Common myeloid progenitor, CD34-positive (primary cell): ENCODE measurements around the gene TRIP10.
"Not testable (repeated sequence)": the region's sequence is repeated elsewhere in the genome, so short reads cannot be mapped to it uniquely, and the experiment has no call there.

Experiments used
- CTCF ChIA-PET: fragments of 350-600 bp; sonication (Branson Sonifier 250); formaldehyde crosslinking; loops from one replicate; lab custom pipeline; 2021; ENCODE audit warnings: antibody characterized with exemption; lab: Charles Lee
- POLR2A ChIA-PET: fragments of 350-600 bp; sonication (Branson Sonifier 250); formaldehyde crosslinking; loops from one replicate; lab custom pipeline; 2021; ENCODE audit warnings: antibody characterized with exemption; lab: Charles Lee
- DNase-seq, 3 donors: peaks; one replicate each; pipeline versions ENCODE4 v3.0.0 to v3.0.0-alpha.2; 2013
- H3K27ac ChIP-seq, 2 experiments: 1 replicate in 1 of 2; 2 replicates in 1 of 2; pipeline ENCODE4 v1.7.0; 2013; ENCODE audit warnings: inconsistent platforms in 2 of 2, low read length in 2 of 2, mild to moderate bottlenecking in 2 of 2, low read depth in 1 of 2, moderate library complexity in 1 of 2; ENCODE audit not compliant: severe bottlenecking in 2 of 2, insufficient read depth in 1 of 2, poor library complexity in 1 of 2
- H3K27me3 ChIP-seq, 5 experiments: replicated peaks in 2 of 5; 1 replicate in 3 of 5; 2 replicates in 2 of 5; pipeline versions ENCODE4 v1.6.1 to v1.7.0; 2013; ENCODE audit warnings: low read length in 4 of 5, mild to moderate bottlenecking in 2 of 5, moderate library complexity in 2 of 5, inconsistent platforms in 1 of 5; ENCODE audit not compliant: insufficient read depth in 5 of 5, control insufficient read depth in 4 of 5
- H3K36me3 ChIP-seq, 4 experiments: 1 replicate in 2 of 4; 2 replicates in 2 of 4; pipeline versions ENCODE4 v1.6.1 to v1.7.0; 2013; ENCODE audit warnings: low read length in 3 of 4, control low read depth in 1 of 4, mild to moderate bottlenecking in 1 of 4; ENCODE audit not compliant: control insufficient read depth in 4 of 4, insufficient read depth in 4 of 4
- H3K4me1 ChIP-seq, 4 experiments: 1 replicate in 3 of 4; 2 replicates in 1 of 4; pipeline versions ENCODE4 v1.6.1 to v1.7.1; 2013; ENCODE audit warnings: low read length in 3 of 4, mild to moderate bottlenecking in 3 of 4, control low read depth in 1 of 4, inconsistent platforms in 1 of 4, moderate library complexity in 1 of 4; ENCODE audit not compliant: control insufficient read depth in 4 of 4, insufficient read depth in 4 of 4; ENCODE audit errors: control extremely low read depth in 1 of 4
- H3K4me3 ChIP-seq, 7 experiments: 1 replicate in 4 of 7; 2 replicates in 3 of 7; pipeline versions ENCODE4 v1.5.1 to v1.7.0; 2013; ENCODE audit warnings: mild to moderate bottlenecking in 7 of 7, low read length in 6 of 7, moderate library complexity in 6 of 7, inconsistent platforms in 2 of 7, low read depth in 2 of 7, control low read depth in 1 of 7; ENCODE audit not compliant: insufficient read depth in 4 of 7, control insufficient read depth in 1 of 7; ENCODE audit errors: extremely low read depth in 1 of 7
- H3K9me3 ChIP-seq, 5 experiments: 1 replicate in 4 of 5; 2 replicates in 1 of 5; pipeline versions ENCODE4 v1.6.1 to v1.7.1; 2013; ENCODE audit warnings: low read length in 4 of 5, mild to moderate bottlenecking in 2 of 5, inconsistent platforms in 1 of 5, low read depth in 1 of 5, moderate library complexity in 1 of 5; ENCODE audit not compliant: control insufficient read depth in 4 of 5, insufficient read depth in 2 of 5; ENCODE audit errors: control extremely low read depth in 1 of 5
- WGBS: methylation state at CpG from one replicate; pipeline ENCODE4 v1.1.5; 2013; ENCODE audit not compliant: insufficient coverage; 5-methylcytosine and 5-hydroxymethylcytosine counted together

TRIP10 gene

DNA sequence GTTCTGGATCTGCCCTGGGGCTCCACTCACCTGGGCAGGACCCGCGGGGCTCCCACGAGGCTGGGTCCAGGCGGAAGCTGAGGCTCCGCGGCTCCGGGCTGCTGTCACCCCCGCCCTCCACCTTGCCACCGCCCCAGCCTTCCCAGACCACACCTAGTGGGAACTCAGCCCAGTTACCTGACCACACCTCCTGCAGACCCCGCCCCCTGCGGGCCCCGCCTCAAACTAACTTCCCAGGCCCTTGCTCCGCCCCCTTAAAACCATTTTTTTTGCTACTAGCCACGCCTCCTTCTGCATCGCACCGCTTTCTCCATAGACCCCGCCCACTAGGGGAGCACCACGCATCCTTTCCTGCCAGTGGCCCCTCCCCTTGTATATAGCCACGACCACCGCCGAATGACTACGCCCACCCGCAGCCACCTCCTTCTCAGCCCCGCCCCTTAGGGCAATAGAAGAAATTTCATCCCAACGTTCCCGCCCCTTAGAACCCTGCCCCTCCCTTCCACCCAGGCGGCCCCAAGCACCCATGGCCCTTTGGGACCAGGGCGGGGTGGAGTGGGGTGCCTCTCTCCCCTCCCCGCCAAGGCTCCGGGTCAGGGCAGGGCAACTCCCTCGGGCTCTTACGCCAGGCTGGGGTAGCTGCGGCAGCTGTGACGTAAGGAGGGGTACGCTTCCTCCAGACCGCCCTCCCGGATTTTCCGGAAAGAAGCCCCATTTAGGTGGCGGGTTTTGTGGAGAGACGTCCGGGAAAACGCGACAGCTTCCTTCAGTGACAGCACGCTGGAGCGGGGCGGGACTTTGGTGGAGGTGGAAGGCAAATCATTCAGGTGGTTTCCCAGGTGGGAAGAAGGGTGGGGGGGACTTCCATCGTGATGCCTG lies 28.1 kb downstream of the TRIP10 start, which contains the start of gene SH2D3A:
SH2D3A (minus strand) TSS at position 79 of the 879 bp plus-strand sequence. CDS start 3,687 bp downstream, outside the sequence.
- POLR2A ChIA-PET = interaction anchor here (0.5 to 1.2 kb wide), 3 partner anchors 34 to 95 kb away, joined by 3 to 7 read pairs (median 3); no protein-coding TSS in a partner anchor
- peak within 1 kb of the TSS in 1 of 2 experiments; percentile 51 for H3K27ac ChIP-seq
- DNase-seq = peak; percentile 94 to 96 (median 96)
- no peaks in the 10 kb centered on the region for H3K27me3 ChIP-seq
- peaks cover 2 to 26% (median 21%) of the 10 kb centered on the region in 4 experiments for H3K4me1 ChIP-seq
- H3K36me3 ChIP-seq = no peaks in the 10 kb centered on the region
- WGBS = 2% methylated on average over 34 of the region's 47 CpGs
- no peaks in the 10 kb centered on the region for H3K9me3 ChIP-seq
- peak within 1 kb of the TSS; percentile 34 to 93 (median 76) for H3K4me3 ChIP-seq
- CTCF ChIA-PET = interaction anchor here (1.2 to 9.5 kb wide), 3 partner anchors 13 to 35 kb away, joined by 3 to 92 read pairs (median 6); no protein-coding TSS in a partner anchor

DNA sequence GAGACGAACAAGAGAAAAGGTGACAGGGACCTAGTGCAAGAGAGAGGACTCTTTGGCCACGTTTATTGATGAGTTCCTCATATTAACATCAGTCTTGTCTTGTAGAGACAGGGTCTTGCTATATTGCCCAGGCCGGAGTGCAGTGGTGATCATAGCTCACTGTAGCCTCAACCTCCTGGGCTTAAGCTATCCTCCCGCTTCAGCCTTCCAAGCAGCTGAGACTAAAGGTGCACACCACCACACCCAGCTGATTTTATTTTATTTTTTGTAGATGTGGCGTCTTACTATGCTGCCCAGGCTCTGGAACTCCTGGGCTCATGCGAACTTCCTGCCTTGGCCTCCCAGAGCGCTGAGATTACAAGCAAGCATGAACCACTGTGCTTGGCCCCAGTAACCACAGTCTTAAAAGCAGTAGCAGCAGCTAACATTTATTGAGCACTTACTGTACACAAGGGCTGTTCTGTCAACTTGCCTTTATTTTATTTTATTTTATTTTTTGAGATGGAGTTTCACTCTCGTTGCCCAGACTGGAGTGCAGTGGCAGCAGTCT lies 28.8 kb downstream of the TRIP10 start:
- H3K9me3 ChIP-seq = no peaks in the 10 kb centered on the region
- no peak for DNase-seq
- H3K27ac ChIP-seq = no peak overlapping the region
- no peaks in the 10 kb centered on the region for H3K36me3 ChIP-seq
- no peaks in the 10 kb centered on the region for H3K27me3 ChIP-seq
- 66% methylated on average over 6 of the region's 8 CpGs for WGBS
- H3K4me3 ChIP-seq = peak overlapping the region; percentile 13 to 93 (median 76)
- ChIA-PET CTCF (interaction anchor here (0.5 to 9.5 kb wide), 7 partner anchors 30 to 206 kb away, joined by 3 to 92 read pairs (median 4); partner anchors contain the start of gene GPR108), POLR2A (interaction anchor here (1.1 kb wide), 1 partner anchor 33 kb away, joined by 3 read pairs; no protein-coding TSS in a partner anchor)
- H3K4me1 ChIP-seq = peaks cover 2 to 33% (median 25%) of the 10 kb centered on the region in 4 experiments

DNA sequence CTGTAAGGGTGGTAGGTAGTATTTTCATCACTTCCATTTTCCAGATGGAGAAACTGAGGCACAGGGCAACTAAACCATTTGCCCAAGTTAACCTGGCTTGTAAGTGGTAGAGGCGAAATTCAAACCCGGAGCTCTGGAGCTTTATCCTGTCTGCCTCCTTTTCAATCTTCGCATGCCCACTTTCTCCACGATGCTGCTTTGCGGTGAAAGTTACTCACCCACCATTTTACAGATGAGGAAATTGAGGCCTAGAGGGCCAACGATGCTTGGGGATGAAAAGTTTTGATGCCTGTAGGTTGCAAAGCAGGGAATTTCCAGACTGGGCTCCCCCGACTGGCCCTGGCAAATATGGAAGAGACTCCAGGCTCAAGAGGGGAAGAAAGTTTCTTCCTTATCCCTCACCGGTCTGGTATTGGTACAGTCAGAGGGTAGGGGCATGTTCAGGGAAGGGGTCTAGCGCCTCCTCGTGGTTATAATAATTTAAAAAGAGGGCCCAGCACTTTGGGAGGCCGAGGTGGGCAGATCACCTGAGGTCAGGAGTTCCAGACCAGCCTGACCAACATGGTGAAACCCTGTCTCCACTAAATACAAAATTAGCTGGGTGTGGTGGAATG lies 29.6 kb downstream of the TRIP10 start:
- POLR2A ChIA-PET = no interaction called here
- H3K4me3 ChIP-seq = no peak overlapping the region
- CTCF ChIA-PET = interaction anchor here (0.5 to 9.5 kb wide), 10 partner anchors 21 to 643 kb away, joined by 3 to 92 read pairs (median 3); partner anchors contain the start of gene GPR108
- H3K27ac ChIP-seq = no peak overlapping the region
- H3K9me3 ChIP-seq = no peaks in the 10 kb centered on the region
- no peaks in the 10 kb centered on the region for H3K27me3 ChIP-seq
- H3K4me1 ChIP-seq = peaks cover 2 to 39% (median 31%) of the 10 kb centered on the region in 4 experiments
- no peaks in the 10 kb centered on the region for H3K36me3 ChIP-seq
- peak in 2 of 3 donors; percentile 33 to 40 for DNase-seq
- WGBS = 83% methylated on average over 10 of the region's 11 CpGs

DNA sequence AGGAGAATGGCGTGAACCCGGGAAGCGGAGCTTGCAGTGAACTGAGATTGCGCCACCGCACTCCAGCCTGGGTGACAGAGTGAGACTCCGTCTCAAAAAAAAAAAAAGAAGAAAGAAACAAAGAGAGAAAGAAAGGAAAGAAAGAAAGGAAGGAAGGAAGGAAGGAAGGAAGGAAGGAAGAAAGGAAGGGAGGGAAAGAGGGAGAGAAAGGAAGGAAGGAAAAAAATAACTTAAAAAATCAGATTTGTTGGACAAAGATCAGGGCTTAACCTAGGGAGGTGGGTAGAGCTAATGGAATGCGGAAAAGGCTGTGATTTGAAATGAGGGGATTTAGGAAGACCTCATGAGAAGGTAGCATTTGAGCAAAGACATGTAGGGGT lies 32.2 kb downstream of the TRIP10 start:
- peaks cover 4 to 43% (median 37%) of the 10 kb centered on the region in 4 experiments for H3K4me1 ChIP-seq
- not testable (repeated sequence) for H3K27me3 ChIP-seq, H3K9me3 ChIP-seq, DNase-seq
- peak overlapping the region in 1 of 7 experiments; percentile 98 for H3K4me3 ChIP-seq
- CTCF ChIA-PET = interaction anchor here (0.6 to 9.5 kb wide), 12 partner anchors 10 to 254 kb away, joined by 4 to 92 read pairs (median 6); partner anchors contain the start of gene GPR108
- POLR2A ChIA-PET = interaction anchor here (1.0 to 4.3 kb wide), 3 partner anchors 31 to 255 kb away, joined by 3 to 65 read pairs (median 5); no protein-coding TSS in a partner anchor
- peaks cover 0 to 13% (median 6%) of the 10 kb centered on the region in 4 experiments for H3K36me3 ChIP-seq
- 96% methylated on average over 6 of the region's 7 CpGs for WGBS
- peak overlapping the region in 1 of 2 experiments; percentile 90 for H3K27ac ChIP-seq

DNA sequence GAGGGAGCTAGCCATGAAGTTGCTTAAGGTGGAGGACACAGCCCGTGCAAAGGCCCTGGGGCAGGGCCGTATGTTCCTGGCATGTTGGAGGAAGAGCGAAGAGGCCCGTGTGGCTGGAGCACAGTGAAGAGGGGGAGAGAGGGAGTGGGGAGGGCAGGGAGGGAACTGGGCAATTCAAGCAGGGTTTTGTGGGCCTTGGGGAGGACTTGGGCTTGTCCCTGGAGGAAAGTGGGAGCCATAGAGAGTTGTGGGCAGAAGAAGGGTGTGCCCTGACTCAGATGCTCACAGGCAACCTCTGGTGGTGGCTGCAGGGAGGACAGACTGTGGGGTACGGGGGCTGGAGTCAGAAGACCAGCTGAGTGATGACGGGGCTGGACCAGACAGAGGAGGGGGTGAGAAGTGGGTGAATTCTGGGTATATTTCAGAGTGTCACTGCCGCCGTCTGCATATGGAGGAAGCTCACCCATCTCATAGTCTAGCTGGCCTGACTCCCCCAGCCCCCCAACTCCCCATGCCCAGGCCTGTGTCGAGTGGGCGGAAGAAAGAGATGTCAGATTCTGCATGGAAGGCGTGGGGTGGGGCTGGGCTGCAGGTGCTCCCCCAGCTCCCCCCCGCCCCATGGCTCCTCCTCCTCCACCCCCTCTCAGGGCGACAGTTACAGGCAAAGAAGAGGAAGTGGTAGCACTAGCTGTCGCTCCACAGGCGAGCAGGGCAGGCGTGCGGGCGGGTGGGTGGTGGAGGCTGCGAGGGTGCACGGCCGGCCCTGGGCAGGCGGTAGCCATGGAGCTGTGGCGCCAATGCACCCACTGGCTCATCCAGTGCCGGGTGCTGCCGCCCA lies 32.8 kb downstream of the TRIP10 start, which contains the start of gene VAV1:
VAV1 (plus strand) TSS at position 681 of the 838 bp plus-strand sequence; CDS start at position 781, 100 bp downstream.
- H3K4me3 ChIP-seq = peak within 1 kb of the TSS; percentile 89 to 99 (median 93)
- no peaks in the 10 kb centered on the region for H3K9me3 ChIP-seq
- peaks cover 4 to 37% (median 31%) of the 10 kb centered on the region in 4 experiments for H3K4me1 ChIP-seq
- H3K27me3 ChIP-seq = no peaks in the 10 kb centered on the region
- peak within 1 kb of the TSS; percentile 75 to 90 for H3K27ac ChIP-seq
- peak; percentile 95 to 99 (median 98) for DNase-seq
- H3K36me3 ChIP-seq = peaks cover 0 to 17% (median 8%) of the 10 kb centered on the region in 4 experiments
- 13% methylated on average over 19 of the region's 25 CpGs for WGBS
- ChIA-PET CTCF (interaction anchor here (0.9 to 9.5 kb wide), 16 partner anchors 9 to 254 kb away, joined by 3 to 92 read pairs (median 6); partner anchors contain the start of gene GPR108), POLR2A (interaction anchor here (0.6 to 4.3 kb wide), 9 partner anchors 10 to 803 kb away, joined by 3 to 65 read pairs (median 4); no protein-coding TSS in a partner anchor)
